Measurements from ENCODE around the gene KDM4D. TPM values are rescaled to one million over a fixed set of nuclear protein-coding genes. Genes with fewer than 3 reads are reported as not detected.

Gene KDM4D
- total RNA-seq, 3 donors from 2014 or later = 0.33 to 1.2 (median 0.96) TPM

- H3K9me3 ChIP-seq = no peaks in the 10 kb centered on the region
- no peak for TF ChIP-seq POLR2A (IDR thresholded peaks at IDR 0.05)
- TF ChIP-seq POLR2AphosphoS5 (IDR thresholded peaks at IDR 0.05) = no peak
- TF ChIP-seq CTCF (IDR thresholded peaks at IDR 0.05) = no peak
- no peak overlapping the region for H3K4me3 ChIP-seq
- peak overlapping the region; percentile 16 to 26 for H3K27ac ChIP-seq
- peaks cover under 1% of the 10 kb centered on the region for H3K36me3 ChIP-seq
- H3K4me1 ChIP-seq = no peaks in the 10 kb centered on the region
- DNase-seq (ENCODE audit: low spot score in 2 of 2) = no peak
- no peaks in the 10 kb centered on the region for H3K27me3 ChIP-seq
- intact Hi-C loops (cut with DNase I; ENCODE audit: low total_unique reads) = no loop called here
Observed at GRCh38 chr11:94958121-94958696, 15.3 kb upstream of the KDM4D start.

GRCh38 chr11:94959179-94959578, 14.3 kb upstream of the KDM4D start:
- Histone ChIP-seq H3K36me3 (peaks cover 7% of the 10 kb centered on the region), H3K27ac (no peak overlapping the region)

GRCh38 chr11:94960488-94960887, 13.0 kb upstream of the KDM4D start:
- peaks cover 15% of the 10 kb centered on the region for H3K36me3 ChIP-seq
- H3K9me3 ChIP-seq = no peaks in the 10 kb centered on the region
- DNase-seq (ENCODE audit: low spot score in 2 of 2) = no peak
- H3K27ac ChIP-seq = no peak overlapping the region
- TF ChIP-seq POLR2A (IDR thresholded peaks at IDR 0.05) (no peak), CTCF (IDR thresholded peaks at IDR 0.05) (no peak), POLR2AphosphoS5 (IDR thresholded peaks at IDR 0.05) (no peak)
- intact Hi-C loops (cut with DNase I; ENCODE audit: low total_unique reads) = no loop called here
- H3K4me1 ChIP-seq = no peaks in the 10 kb centered on the region
- H3K27me3 ChIP-seq = no peaks in the 10 kb centered on the region
- no peak overlapping the region for H3K4me3 ChIP-seq

More at GRCh38 chr11:94959179-94959578, 14.3 kb upstream of the KDM4D start:
- TF ChIP-seq POLR2A (IDR thresholded peaks at IDR 0.05) = no peak
- no peak for TF ChIP-seq CTCF (IDR thresholded peaks at IDR 0.05)
- TF ChIP-seq POLR2AphosphoS5 (IDR thresholded peaks at IDR 0.05) = no peak
- Histone ChIP-seq H3K27me3 (no peaks in the 10 kb centered on the region), H3K4me3 (no peak overlapping the region), H3K4me1 (no peaks in the 10 kb centered on the region), H3K9me3 (no peaks in the 10 kb centered on the region)
- intact Hi-C loops (cut with DNase I; ENCODE audit: low total_unique reads) = no loop called here
- no peak for DNase-seq (ENCODE audit: low spot score in 2 of 2)

GRCh38 chr11:94961255-94961654, 12.3 kb upstream of the KDM4D start:
- intact Hi-C loops (cut with DNase I; ENCODE audit: low total_unique reads) = no loop called here

More at GRCh38 chr11:94961255-94961654, 12.3 kb upstream of the KDM4D start:
- H3K4me3 ChIP-seq = no peak overlapping the region
- peaks cover 15% of the 10 kb centered on the region for H3K36me3 ChIP-seq
- H3K4me1 ChIP-seq = no peaks in the 10 kb centered on the region
- no peak overlapping the region for H3K27ac ChIP-seq
- no peaks in the 10 kb centered on the region for H3K9me3 ChIP-seq
- H3K27me3 ChIP-seq = no peaks in the 10 kb centered on the region
- TF ChIP-seq CTCF (IDR thresholded peaks at IDR 0.05) (no peak), POLR2AphosphoS5 (IDR thresholded peaks at IDR 0.05) (no peak), POLR2A (IDR thresholded peaks at IDR 0.05) (no peak)
- no peak for DNase-seq (ENCODE audit: low spot score in 2 of 2)
